Mucosa of stomach (tissue), 1 donor: ENCODE results near the gene CAPZB.

ENCODE experiments used
- H3K27me3 ChIP-seq: one replicate; pipeline ENCODE4 v1.7.0; 2013; ENCODE audit warnings: mild to moderate bottlenecking, low read length; ENCODE audit not compliant: control insufficient read depth, insufficient read depth
- H3K36me3 ChIP-seq: one replicate; pipeline ENCODE4 v1.7.0; 2013; ENCODE audit warnings: low read length; ENCODE audit not compliant: control insufficient read depth, insufficient read depth
- H3K4me1 ChIP-seq: one replicate; pipeline ENCODE4 v1.7.0; 2013; ENCODE audit warnings: mild to moderate bottlenecking, low read length; ENCODE audit not compliant: control insufficient read depth, insufficient read depth
- H3K4me3 ChIP-seq: one replicate; pipeline ENCODE4 v1.7.0; 2013; ENCODE audit warnings: low read length
- H3K9ac ChIP-seq: one replicate; pipeline ENCODE4 v1.7.0; 2013; ENCODE audit warnings: mild to moderate bottlenecking, low read length, moderate library complexity
- H3K9me3 ChIP-seq: one replicate; pipeline ENCODE4 v1.7.0; 2013; ENCODE audit warnings: mild to moderate bottlenecking, low read length, moderate library complexity; ENCODE audit not compliant: control insufficient read depth
- donor health status: Pancreatic carcinoma.

The CAPZB gene

DNA sequence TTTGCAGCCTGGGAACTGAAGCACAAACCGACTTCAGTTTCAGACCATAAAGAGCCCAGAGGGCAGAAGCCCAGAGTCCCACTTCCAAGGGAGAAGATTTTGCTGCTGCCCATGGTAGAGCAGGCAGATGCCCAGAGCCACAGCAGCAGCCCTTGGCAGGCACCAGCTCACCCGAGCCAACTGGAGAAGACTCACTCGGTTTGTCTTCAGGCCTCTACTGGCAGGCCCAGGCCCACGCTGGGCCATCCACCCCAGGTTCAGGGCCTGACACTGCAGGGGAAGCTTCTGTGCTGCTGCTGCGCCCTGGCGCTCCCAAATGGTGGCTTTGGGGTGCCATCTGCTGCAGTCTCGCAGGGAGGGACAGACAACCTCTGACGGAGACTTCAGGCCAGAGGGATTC, 139.9 kb downstream of the CAPZB start:
- H3K4me1 ChIP-seq, result peaks cover 14% of the 10 kb centered on the region

DNA sequence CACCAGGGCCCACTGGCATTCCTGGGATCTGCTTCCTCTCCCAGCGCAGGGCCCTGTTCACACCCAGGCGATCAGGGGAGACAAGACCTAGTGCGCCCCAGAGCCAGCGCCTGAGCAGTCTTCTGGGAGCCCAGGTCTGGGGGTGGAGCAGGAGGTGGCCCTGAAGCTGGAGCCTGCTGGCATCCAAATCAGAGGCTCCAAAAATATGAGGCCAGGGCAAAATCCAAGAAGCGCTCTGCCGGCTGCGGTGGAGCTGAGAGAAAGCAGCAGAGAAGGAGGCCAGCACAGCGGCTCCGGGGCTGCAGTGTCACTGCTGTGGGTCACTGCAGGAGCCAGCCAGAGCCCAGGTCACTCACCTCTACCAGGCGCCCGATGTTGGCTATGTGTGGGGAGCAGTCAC, 140.5 kb downstream of the CAPZB start:
- H3K36me3 ChIP-seq, result peaks cover 5% of the 10 kb centered on the region
- H3K9ac ChIP-seq, result no peak overlapping the region
- no peaks in the 10 kb centered on the region for H3K9me3 ChIP-seq
- no peak overlapping the region for H3K4me3 ChIP-seq
- H3K4me1 ChIP-seq, result peaks cover 14% of the 10 kb centered on the region
- no peaks in the 10 kb centered on the region for H3K27me3 ChIP-seq

More for the DNA sequence above, 139.9 kb downstream of the CAPZB start:
- H3K27me3 ChIP-seq, result no peaks in the 10 kb centered on the region
- no peak overlapping the region for H3K9ac ChIP-seq
- H3K9me3 ChIP-seq, result no peaks in the 10 kb centered on the region
- H3K4me3 ChIP-seq, result no peak overlapping the region
- H3K36me3 ChIP-seq, result peaks cover 6% of the 10 kb centered on the region

DNA sequence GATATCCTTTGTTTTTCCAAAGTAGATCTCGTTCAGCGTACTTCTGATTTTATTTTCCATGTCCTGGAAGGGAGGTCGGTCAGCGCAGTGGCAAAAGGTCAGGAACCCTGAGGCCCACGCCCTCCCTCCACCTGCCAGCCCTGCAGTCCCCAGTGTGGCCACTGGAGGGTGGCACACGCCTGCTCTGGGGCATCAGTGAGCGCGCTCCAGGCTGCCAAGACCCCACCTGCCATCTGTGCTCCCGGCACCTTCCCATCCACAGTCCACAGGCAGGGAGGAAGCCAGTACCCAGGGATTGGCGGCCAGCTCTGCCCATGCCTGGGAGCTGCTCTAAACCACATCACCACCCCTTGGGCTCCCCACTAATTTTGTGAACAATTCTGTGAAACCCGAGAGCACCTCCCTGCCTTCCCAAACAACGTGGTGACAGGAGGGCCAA, 140.9 kb downstream of the CAPZB start:
- Histone ChIP-seq H3K9me3 (no peaks in the 10 kb centered on the region), H3K9ac (no peak overlapping the region), H3K4me3 (no peak overlapping the region), H3K36me3 (peaks cover 6% of the 10 kb centered on the region), H3K27me3 (no peaks in the 10 kb centered on the region), H3K4me1 (peaks cover 14% of the 10 kb centered on the region)

DNA sequence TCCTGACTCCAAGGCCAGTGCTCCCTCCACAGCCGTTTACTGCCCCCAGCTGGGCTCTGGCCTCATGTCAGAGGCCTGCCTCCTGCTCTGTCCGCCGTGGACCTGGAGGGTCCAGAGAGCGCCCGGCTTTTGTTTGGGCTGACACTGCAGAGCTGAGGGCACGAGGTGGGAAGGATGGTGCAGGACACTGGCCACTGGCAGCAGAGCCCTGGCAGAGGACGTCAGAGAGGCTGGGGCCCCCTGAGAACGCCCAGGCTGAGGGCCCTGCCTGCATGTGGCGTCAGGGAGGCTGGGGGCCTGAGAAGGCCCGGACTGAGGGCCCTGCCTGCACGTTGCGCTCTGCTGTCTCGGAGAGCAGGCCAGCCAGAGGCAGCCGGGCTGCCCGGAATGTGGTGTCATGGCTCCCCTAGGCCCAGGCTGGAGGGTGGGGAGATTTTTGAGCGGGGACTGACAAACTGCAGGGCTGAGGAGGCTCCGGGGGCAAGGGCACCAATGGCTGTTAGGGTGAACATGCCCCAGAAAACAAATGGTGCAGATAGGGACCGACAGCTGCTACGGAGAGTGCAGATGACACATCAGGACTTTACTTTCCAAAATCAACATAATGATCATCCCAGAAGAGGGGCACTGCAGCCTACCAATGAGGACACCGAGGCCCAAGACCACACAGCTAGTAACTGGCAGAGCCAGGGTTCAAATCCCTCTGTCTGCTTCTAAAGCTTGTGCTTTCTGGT, 141.6 kb downstream of the CAPZB start:
- Histone ChIP-seq H3K9me3 (no peaks in the 10 kb centered on the region), H3K4me1 (peaks cover 14% of the 10 kb centered on the region), H3K27me3 (no peaks in the 10 kb centered on the region), H3K36me3 (peaks cover 7% of the 10 kb centered on the region), H3K4me3 (no peak overlapping the region), H3K9ac (no peak overlapping the region)

DNA sequence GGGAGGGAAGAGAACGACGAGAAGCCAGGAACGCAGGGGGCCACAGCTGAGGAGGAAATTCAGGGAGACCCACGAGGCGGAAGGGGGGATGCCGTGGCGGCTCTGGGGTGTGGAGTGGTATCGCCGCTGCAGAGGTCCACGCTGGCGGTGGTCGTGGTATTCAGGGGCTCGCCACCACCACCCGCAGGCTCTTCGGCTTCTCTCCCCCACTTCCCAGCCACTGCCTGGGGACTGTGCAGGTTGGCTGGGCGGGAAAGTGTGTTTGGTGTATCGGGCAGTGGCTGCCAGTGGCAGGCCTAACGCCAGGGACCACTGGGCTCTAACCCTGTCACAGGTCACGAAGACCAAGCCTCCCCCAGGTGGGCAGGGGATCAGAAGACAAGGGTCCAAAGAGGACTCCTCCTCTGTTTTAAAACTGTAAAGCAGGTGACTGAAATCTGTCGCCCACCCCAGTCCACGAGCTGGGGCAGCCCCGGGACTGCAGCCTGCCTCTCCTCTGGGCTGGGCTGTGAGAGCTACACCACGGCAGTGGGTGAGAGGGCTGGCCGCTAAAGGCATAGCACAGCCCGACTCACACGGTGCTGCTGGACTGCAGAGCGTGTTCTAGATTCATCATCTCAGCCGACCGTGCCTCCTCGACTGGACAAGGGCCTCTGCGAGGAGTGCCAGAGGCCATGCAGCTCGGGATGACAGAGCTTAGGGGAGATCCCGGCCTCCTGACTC, 142.3 kb downstream of the CAPZB start:
- no peaks in the 10 kb centered on the region for H3K27me3 ChIP-seq
- peaks cover 4% of the 10 kb centered on the region for H3K36me3 ChIP-seq
- no peak overlapping the region for H3K9ac ChIP-seq
- H3K4me1 ChIP-seq, result peaks cover 14% of the 10 kb centered on the region
- no peaks in the 10 kb centered on the region for H3K9me3 ChIP-seq
- no peak overlapping the region for H3K4me3 ChIP-seq

DNA sequence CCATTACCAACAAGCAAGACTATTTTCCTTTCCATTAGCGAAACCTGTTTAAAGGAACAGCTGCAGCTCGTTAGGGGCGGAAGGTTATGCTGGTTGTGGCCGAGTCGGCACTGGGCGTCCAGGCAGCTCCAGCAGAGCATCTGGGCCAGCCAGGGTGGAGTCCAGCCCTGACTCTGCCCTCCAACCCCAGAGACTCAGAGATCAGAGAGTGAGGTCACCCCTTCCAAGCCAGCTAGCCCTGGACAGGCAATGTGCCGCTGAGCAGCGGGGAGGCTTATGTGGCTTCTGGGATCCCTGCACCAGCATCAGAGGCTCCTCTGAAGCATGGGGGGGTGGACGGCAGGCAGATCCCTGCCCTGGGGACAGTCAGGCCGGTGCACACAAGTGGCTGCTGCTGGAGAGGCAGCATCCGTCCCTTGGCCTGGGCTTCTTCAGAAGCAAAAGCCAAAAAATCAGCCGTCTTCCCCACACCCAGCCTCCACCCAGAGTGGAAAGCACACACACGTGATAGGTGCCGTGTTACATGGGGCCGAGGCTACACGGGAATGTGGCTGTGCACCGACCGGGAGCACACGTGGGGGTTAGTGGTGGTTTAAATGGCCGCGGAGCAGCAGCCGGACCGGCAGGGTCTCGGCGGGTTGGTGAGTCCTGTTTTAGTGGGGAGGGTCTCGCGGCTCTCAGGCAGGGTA, 143.1 kb downstream of the CAPZB start:
- H3K9ac ChIP-seq, result no peak overlapping the region
- H3K36me3 ChIP-seq, result peaks cover 7% of the 10 kb centered on the region
- H3K9me3 ChIP-seq, result no peaks in the 10 kb centered on the region
- H3K4me3 ChIP-seq, result no peak overlapping the region
- H3K4me1 ChIP-seq, result peaks cover 12% of the 10 kb centered on the region
- no peaks in the 10 kb centered on the region for H3K27me3 ChIP-seq

DNA sequence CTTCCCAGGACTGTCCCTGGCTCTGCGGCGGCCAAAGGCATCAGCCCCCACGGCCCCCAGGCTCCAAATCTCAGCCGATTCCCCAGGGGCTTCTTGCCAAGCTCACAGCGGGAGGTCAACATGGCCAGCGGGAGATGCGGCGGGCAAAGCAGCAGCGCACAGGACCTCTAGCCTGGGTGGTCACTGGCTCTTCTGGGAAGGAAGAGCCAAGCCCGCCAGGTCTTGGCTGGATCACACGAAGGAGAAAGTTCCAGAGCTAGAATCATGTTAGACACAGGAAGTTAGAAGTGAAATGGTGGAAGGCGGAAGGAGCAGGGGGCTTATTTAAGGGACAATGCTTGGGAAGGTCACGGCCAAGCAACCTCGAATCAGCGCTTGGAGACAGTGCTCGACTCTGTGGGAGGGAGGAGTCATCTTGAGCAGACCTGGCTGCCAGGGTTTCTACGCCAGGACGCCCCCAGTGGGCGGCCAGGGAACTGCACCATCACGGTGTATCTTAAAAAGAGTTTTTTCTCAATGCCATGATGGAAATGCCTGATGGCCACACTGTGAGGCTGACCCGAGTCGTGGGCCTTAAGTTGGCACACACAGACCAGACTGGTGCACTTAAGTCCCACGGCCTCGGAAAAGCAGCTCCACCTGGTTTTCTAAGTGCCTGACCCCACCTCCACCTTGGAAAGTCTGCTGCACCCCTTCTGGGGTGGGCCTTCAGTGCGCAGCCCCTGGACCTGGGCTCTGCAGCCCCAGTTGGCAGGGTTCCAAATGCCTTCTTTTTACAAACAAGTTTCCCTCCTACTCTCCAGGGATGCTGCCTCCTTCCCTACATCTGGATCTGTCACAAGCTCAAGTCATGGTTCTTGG, 143.9 kb downstream of the CAPZB start:
- peaks cover 7% of the 10 kb centered on the region for H3K36me3 ChIP-seq

DNA sequence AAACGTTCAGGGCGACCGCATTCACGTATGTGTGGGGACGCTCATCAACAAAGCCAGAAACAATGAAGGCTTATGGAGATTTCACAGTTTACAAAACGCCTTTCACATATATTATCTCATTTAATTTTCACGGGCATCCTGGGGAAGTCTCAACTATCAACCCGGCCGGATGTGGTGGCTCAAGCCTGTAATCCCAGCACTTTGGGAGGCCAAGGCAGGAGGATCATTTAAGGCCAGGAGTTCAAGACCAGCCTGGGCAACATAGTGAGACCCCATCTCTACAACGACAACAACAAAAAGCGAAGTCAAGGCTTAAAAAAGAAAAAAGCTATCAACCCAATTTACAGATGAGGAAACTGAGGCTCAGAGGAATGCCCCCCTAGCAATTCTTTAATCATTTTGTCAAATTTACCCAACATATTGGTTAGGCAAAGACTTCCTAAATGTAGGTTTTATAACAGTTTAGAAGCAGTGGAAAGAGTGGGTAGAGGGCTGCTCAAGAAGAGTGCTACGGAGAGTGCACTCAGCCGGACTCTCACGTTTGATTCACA, 144.9 kb downstream of the CAPZB start:
- peaks cover 10% of the 10 kb centered on the region for H3K4me1 ChIP-seq
- H3K27me3 ChIP-seq, result no peaks in the 10 kb centered on the region
- no peaks in the 10 kb centered on the region for H3K9me3 ChIP-seq
- H3K36me3 ChIP-seq, result peaks cover 7% of the 10 kb centered on the region
- H3K4me3 ChIP-seq, result no peak overlapping the region
- H3K9ac ChIP-seq, result no peak overlapping the region

More for the DNA sequence above, 143.9 kb downstream of the CAPZB start:
- Histone ChIP-seq H3K9ac (no peak overlapping the region), H3K9me3 (no peaks in the 10 kb centered on the region), H3K4me3 (no peak overlapping the region), H3K4me1 (peaks cover 10% of the 10 kb centered on the region), H3K27me3 (no peaks in the 10 kb centered on the region)

DNA sequence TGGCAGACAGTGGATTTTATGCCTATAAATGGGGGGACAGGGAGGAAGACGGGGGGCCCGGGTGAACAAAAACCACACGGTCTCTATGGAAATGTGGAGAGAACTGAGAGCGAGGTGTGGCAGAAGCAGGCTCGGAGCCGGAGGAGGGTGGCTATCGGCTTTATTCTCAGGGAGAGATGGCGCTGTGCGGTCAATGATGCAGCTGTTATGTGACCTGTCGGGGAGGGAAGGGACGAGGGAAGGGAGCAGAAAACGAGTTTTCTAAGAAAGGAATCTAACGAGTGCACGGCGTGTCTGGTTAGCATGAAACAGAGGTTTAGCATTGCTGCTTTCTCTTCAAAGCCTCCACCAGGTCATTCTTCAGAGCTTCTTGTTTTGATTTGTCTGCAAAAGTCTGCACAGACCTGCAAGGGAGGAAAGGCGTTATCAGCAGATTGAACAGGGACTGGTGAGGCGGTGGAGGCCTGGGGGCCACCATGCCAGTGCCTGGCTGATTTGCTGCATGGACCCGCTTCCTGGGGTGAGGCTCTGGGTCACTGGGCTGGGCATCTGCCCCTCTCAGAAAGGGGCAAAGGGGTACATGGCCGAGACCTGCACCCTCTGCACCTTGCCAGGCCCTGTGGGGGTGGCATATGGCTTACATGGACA, 146.0 kb downstream of the CAPZB start:
- H3K36me3 ChIP-seq, result peaks cover 7% of the 10 kb centered on the region
- H3K9me3 ChIP-seq, result no peaks in the 10 kb centered on the region
- H3K9ac ChIP-seq, result no peak overlapping the region
- peaks cover 8% of the 10 kb centered on the region for H3K4me1 ChIP-seq
- no peaks in the 10 kb centered on the region for H3K27me3 ChIP-seq
- H3K4me3 ChIP-seq, result no peak overlapping the region

DNA sequence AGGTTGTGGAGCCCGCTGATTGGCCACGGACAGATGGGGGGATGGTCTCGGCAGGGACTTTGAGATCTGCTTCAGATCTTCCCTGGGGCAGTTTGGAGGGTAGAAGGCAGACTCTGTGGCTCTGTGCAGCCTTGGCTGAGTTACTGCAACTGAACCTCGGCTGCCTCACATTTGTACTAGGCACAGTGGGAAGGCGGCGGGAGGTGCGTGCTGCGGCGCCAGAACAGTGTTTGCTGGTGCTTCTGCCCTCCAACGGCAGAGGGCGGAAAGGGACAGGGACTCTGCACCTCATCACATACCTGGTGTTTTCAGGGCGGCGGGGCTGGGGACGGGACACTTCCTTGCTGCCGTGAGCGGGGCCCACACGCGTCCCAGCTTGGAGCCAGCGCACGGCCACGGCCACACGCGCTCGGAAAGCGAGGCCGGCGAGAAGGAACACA, 147.0 kb downstream of the CAPZB start:
- no peak overlapping the region for H3K4me3 ChIP-seq
- peaks cover 4% of the 10 kb centered on the region for H3K4me1 ChIP-seq
- H3K9me3 ChIP-seq, result no peaks in the 10 kb centered on the region
- no peaks in the 10 kb centered on the region for H3K27me3 ChIP-seq
- H3K9ac ChIP-seq, result no peak overlapping the region
- H3K36me3 ChIP-seq, result peaks cover 7% of the 10 kb centered on the region

DNA sequence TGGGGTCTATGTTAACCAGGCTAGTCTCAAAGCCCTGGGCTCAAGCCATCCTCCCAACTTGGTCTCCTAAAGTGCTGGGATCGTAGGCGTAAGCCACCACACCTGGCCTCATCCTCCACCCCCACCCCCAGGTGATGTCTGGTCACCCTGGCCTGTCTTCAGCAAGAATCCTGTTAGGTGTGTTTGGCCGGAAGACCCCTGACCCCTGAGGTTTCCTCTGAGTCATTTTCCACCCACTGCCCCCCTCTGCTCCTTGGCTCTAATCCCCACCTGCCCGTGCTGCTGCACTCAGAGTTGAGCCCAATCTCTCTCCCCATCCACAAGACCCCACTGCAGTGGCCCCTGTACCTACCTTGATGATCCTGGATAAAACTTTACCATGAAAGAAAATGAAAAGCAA, 148.1 kb downstream of the CAPZB start:
- Histone ChIP-seq H3K27me3 (no peaks in the 10 kb centered on the region), H3K36me3 (peaks cover 7% of the 10 kb centered on the region), H3K9me3 (no peaks in the 10 kb centered on the region), H3K4me3 (no peak overlapping the region), H3K4me1 (peaks cover 4% of the 10 kb centered on the region), H3K9ac (no peak overlapping the region)
